Activated CD4-positive, alpha-beta T cell treated with anti-CD3 and anti-CD28 coated beads for 36 hours (primary cell): ENCODE results near the gene FTO. TPM values are rescaled to one million over a fixed set of nuclear protein-coding genes. Genes with fewer than 3 reads are reported as not detected.

Source experiments
- ATAC-seq: fragments of 200-7000 bp; cut with Tn5 transposase; one replicate; pipeline ENCODE4 v1.10.0; 2021; ENCODE audit warnings: mild to moderate bottlenecking, moderate library complexity
- CTCF ChIA-PET: fragments of 350-600 bp; sonication (Branson Sonifier 250); formaldehyde crosslinking; loops from one replicate; lab custom pipeline; 2021; ENCODE audit warnings: antibody characterized with exemption; lab: Charles Lee
- POLR2A ChIA-PET: fragments of 350-600 bp; sonication (Branson Sonifier 250); formaldehyde crosslinking; loops from one replicate; lab custom pipeline; 2021; ENCODE audit warnings: antibody characterized with exemption, inconsistent platforms; lab: Charles Lee
- DNase-seq: peaks from one replicate; pipeline ENCODE4 v3.0.0-alpha.2; 2020
- H3K27ac Mint-ChIP-seq: one replicate; pipeline ENCODE4 v1.8.0; 2021; ENCODE audit warnings: mixed read lengths
- H3K27me3 Mint-ChIP-seq: one replicate; pipeline ENCODE4 v1.8.0; 2021; ENCODE audit warnings: mixed read lengths
- H3K36me3 Mint-ChIP-seq: one replicate; pipeline ENCODE4 v1.8.0; 2021; ENCODE audit warnings: low read depth, mixed read lengths
- H3K4me1 Mint-ChIP-seq: one replicate; pipeline ENCODE4 v1.8.0; 2021; ENCODE audit warnings: mixed read lengths
- H3K4me3 Mint-ChIP-seq: one replicate; pipeline ENCODE4 v1.8.0; 2021; ENCODE audit warnings: mild to moderate bottlenecking, moderate library complexity, mixed read lengths
- H3K9me3 Mint-ChIP-seq: one replicate; pipeline ENCODE4 v1.8.0; 2021; ENCODE audit warnings: low read depth, mixed read lengths
- intact Hi-C, 2 experiments: fragments of 100-400 bp; cut with DNase I in 1 of 2; cut with micrococcal nuclease in 1 of 2; formaldehyde crosslinking; loops; one replicate each; pipeline versions ENCODE4 v1.14.2 to v1.15.1; 2022 to 2024; cut with DNase I, micrococcal nuclease
- total RNA-seq, 2 experiments: library from RNA; stranded (reverse); gene quantifications; one replicate each; pipeline ENCODE4 v1.2.3, GENCODE V29; 2021

Gene FTO
- total RNA-seq, 2 experiments from 2014 or later, result 50.9 to 57.6 TPM

- Mint-ChIP-seq H3K9me3 (peaks cover 5% of the 10 kb centered on the region), H3K4me1 (no peaks in the 10 kb centered on the region), H3K27ac (no peak overlapping the region), H3K27me3 (peaks cover 7% of the 10 kb centered on the region), H3K36me3 (no peaks in the 10 kb centered on the region), H3K4me3 (no peak overlapping the region)
- intact Hi-C loops, result no loop called here
- ChIA-PET CTCF (no interaction called here), POLR2A (no interaction called here)
- DNase-seq, result no peak
- no peak for ATAC-seq
Measured at GRCh38 chr16:54160252-54160860, 456.4 kb downstream of the FTO start.

GRCh38 chr16:54160939-54161897 lies 457.3 kb downstream of the FTO start:
- POLR2A ChIA-PET, result no interaction called here
- CTCF ChIA-PET, result no interaction called here
- Mint-ChIP-seq H3K4me1 (no peaks in the 10 kb centered on the region), H3K27me3 (peaks cover 7% of the 10 kb centered on the region), H3K27ac (no peak overlapping the region), H3K36me3 (no peaks in the 10 kb centered on the region), H3K9me3 (peaks cover 4% of the 10 kb centered on the region), H3K4me3 (no peak overlapping the region)
- no peak for DNase-seq
- intact Hi-C loops, result no loop called here
- ATAC-seq, result no peak

- ATAC-seq (no peak), DNase-seq (no peak)
- intact Hi-C loops, result no loop called here
- Mint-ChIP-seq H3K36me3 (no peaks in the 10 kb centered on the region), H3K27me3 (peaks cover 7% of the 10 kb centered on the region), H3K4me1 (no peaks in the 10 kb centered on the region), H3K9me3 (no peaks in the 10 kb centered on the region), H3K27ac (no peak overlapping the region), H3K4me3 (no peak overlapping the region)
- ChIA-PET POLR2A (no interaction called here), CTCF (no interaction called here)
Measured at GRCh38 chr16:54163197-54163843, 459.4 kb downstream of the FTO start.

GRCh38 chr16:54164789-54165173 lies 460.8 kb downstream of the FTO start:
- Mint-ChIP-seq H3K4me3 (no peak overlapping the region), H3K4me1 (no peaks in the 10 kb centered on the region), H3K27ac (no peak overlapping the region), H3K27me3 (peaks cover 7% of the 10 kb centered on the region), H3K9me3 (no peaks in the 10 kb centered on the region), H3K36me3 (no peaks in the 10 kb centered on the region)
- ChIA-PET POLR2A (no interaction called here), CTCF (no interaction called here)
- ATAC-seq (no peak), DNase-seq (no peak)
- intact Hi-C loops, result no loop called here

- DNase-seq (no peak), ATAC-seq (no peak)
- Mint-ChIP-seq H3K36me3 (no peaks in the 10 kb centered on the region), H3K9me3 (no peaks in the 10 kb centered on the region), H3K27me3 (peaks cover 7% of the 10 kb centered on the region), H3K4me1 (no peaks in the 10 kb centered on the region), H3K4me3 (no peak overlapping the region), H3K27ac (no peak overlapping the region)
- POLR2A ChIA-PET, result no interaction called here
- CTCF ChIA-PET, result interaction anchor here (0.6 kb wide), 1 partner anchor 42 kb away, joined by 3 read pairs; no protein-coding TSS in a partner anchor
- intact Hi-C loops, result no loop called here
Measured at GRCh38 chr16:54165174-54165911, 461.4 kb downstream of the FTO start.

- Mint-ChIP-seq H3K9me3 (no peaks in the 10 kb centered on the region), H3K4me1 (no peaks in the 10 kb centered on the region), H3K36me3 (no peaks in the 10 kb centered on the region), H3K27me3 (peaks cover 9% of the 10 kb centered on the region), H3K27ac (no peak overlapping the region), H3K4me3 (no peak overlapping the region)
- ATAC-seq, result no peak
- ChIA-PET POLR2A (no interaction called here), CTCF (interaction anchor here (0.6 kb wide), 1 partner anchor 41 kb away, joined by 3 read pairs; no protein-coding TSS in a partner anchor)
- DNase-seq, result no peak
- intact Hi-C loops, result no loop called here
Measured at GRCh38 chr16:54165912-54166865, 462.2 kb downstream of the FTO start.

- intact Hi-C loops, result no loop called here
- Mint-ChIP-seq H3K27ac (no peak overlapping the region), H3K36me3 (no peaks in the 10 kb centered on the region), H3K27me3 (peaks cover 13% of the 10 kb centered on the region), H3K4me3 (no peak overlapping the region), H3K4me1 (no peaks in the 10 kb centered on the region), H3K9me3 (no peaks in the 10 kb centered on the region)
- POLR2A ChIA-PET, result no interaction called here
- no peak for DNase-seq
- CTCF ChIA-PET, result no interaction called here
- no peak for ATAC-seq
Measured at GRCh38 chr16:54169112-54169511, 465.2 kb downstream of the FTO start.

- ATAC-seq, result no peak
- Mint-ChIP-seq H3K27ac (no peak overlapping the region), H3K9me3 (no peaks in the 10 kb centered on the region), H3K4me3 (no peak overlapping the region), H3K27me3 (peaks cover 21% of the 10 kb centered on the region), H3K4me1 (no peaks in the 10 kb centered on the region), H3K36me3 (no peaks in the 10 kb centered on the region)
- POLR2A ChIA-PET, result no interaction called here
- CTCF ChIA-PET, result interaction anchor here (0.5 kb wide), 1 partner anchor 252 kb away, joined by 4 read pairs; no protein-coding TSS in a partner anchor
- intact Hi-C loops, result no loop called here
- no peak for DNase-seq
Measured at GRCh38 chr16:54171626-54172537, 467.9 kb downstream of the FTO start.

- POLR2A ChIA-PET, result no interaction called here
- H3K4me1 Mint-ChIP-seq, result no peaks in the 10 kb centered on the region
- no peak overlapping the region for H3K4me3 Mint-ChIP-seq
- H3K27me3 Mint-ChIP-seq, result peaks cover 23% of the 10 kb centered on the region
- H3K36me3 Mint-ChIP-seq, result no peaks in the 10 kb centered on the region
- no peak overlapping the region for H3K27ac Mint-ChIP-seq
- H3K9me3 Mint-ChIP-seq, result no peaks in the 10 kb centered on the region
- ATAC-seq, result no peak
- intact Hi-C loops, result no loop called here
- DNase-seq, result no peak
- CTCF ChIA-PET, result no interaction called here
Measured at GRCh38 chr16:54173490-54173889, 469.5 kb downstream of the FTO start.

- Mint-ChIP-seq H3K27ac (no peak overlapping the region), H3K9me3 (no peaks in the 10 kb centered on the region), H3K27me3 (peaks cover 26% of the 10 kb centered on the region), H3K4me1 (no peaks in the 10 kb centered on the region), H3K36me3 (no peaks in the 10 kb centered on the region), H3K4me3 (no peak overlapping the region)
- no peak for DNase-seq
- ChIA-PET POLR2A (no interaction called here), CTCF (no interaction called here)
- no peak for ATAC-seq
- intact Hi-C loops, result no loop called here
Measured at GRCh38 chr16:54174201-54174600, 470.2 kb downstream of the FTO start.
